Activated CD4-positive, alpha-beta T cell treated with anti-CD3 and anti-CD28 coated beads, Interleukin-2, Interleukin-6, amounts not matched to agents 100 ng/mL and 50 ng/mL, durations not matched to agents 16 hours and 8 hours (primary cell): ENCODE data around the gene ZNF749.
"Not testable (repeated sequence)": the region's sequence is repeated elsewhere in the genome, so short reads cannot be mapped to it uniquely, and the experiment has no call there.

Source experiments
- DNase-seq: peaks from one replicate; pipeline ENCODE4 v3.0.0-alpha.2; 2020

Gene ZNF749

DNA sequence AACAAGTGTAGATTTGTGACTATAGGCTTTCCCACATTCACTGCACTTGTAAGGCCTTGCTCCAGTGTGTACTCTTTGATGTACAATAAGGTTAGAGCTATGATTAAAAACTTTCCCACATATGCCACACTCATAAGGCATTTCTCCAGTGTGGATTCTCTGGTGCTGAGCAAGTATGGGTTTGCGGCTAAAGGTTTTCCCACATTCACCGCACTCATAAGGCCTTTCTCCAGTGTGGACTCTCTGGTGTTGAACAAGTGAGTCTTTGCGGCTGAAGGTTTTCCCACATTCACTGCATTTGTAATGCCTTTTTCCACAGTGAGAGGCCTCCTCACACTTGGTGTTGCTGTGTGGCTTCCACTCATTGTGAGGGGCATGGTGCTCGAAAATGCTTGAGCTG, 38.5 kb downstream of the ZNF749 start:
- DNase-seq = no peak

GRCh38 chr19:57477191-57478008, 42.3 kb downstream of the ZNF749 start, which contains the start of gene ZNF772:
Gene ZNF772, minus strand, starts transcription at chr19:57477566. Its CDS starts 257 bp downstream, at chr19:57477309.
- DNase-seq = peak; percentile 92

GRCh38 chr19:57487477-57488298, 52.6 kb downstream of the ZNF749 start, which contains the start of gene ZNF419:
Gene ZNF419, plus strand, starts transcription at chr19:57487750. Its CDS starts 201 bp downstream, at chr19:57487951.
- peak; percentile 94 for DNase-seq

DNA sequence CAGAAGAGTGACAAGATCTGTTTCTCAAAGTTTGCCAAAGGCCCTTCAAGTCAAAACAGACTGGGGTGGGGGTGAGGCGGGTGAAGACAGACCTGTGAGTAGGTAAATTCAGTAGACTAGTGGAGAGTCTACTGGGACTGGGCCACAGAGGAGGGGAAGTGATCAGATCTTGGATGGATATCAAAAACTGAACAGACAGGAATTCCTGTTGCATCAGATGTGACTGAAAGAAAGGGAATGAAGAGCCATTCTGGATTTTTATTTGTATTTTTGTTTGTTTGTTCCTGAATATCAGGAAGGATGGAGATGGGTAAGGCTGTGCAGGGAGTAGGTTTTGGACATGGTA, 53.1 kb downstream of the ZNF749 start:
- DNase-seq = not testable (repeated sequence)
